ENCODE data around the gene TSPAN16.

- no peak for TF ChIP-seq CTCF (IDR thresholded peaks at IDR 0.05; ENCODE audit: insufficient read depth, low read length)
- TF ChIP-seq SPI1 (IDR thresholded peaks at IDR 0.05; ENCODE audit: borderline replicate concordance, low read depth), result no peak
- TF ChIP-seq POLR2AphosphoS5 (IDR thresholded peaks at IDR 0.05; ENCODE audit: low read depth), result no peak
Observed at GRCh38 chr19:11335449-11336146, 39.6 kb downstream of the TSPAN16 start.

All from HL-60 (cell line).